GM12872 (cell line): Measurements from ENCODE around the gene NUP133.

Experiments used
- CTCF ChIP-seq: IDR thresholded peaks from 3 replicates; pipeline ENCODE4 v1.5.1; 2011; ENCODE audit warnings: low read depth, mild to moderate bottlenecking, low read length, moderate library complexity; ENCODE audit not compliant: insufficient read depth

NUP133 gene

GRCh38 chr1:229392936-229393335 is 115.2 kb downstream of the NUP133 start:
- TF ChIP-seq CTCF, result no peak
